Measurements from ENCODE around the gene TSR3.

The TSR3 gene

DNA sequence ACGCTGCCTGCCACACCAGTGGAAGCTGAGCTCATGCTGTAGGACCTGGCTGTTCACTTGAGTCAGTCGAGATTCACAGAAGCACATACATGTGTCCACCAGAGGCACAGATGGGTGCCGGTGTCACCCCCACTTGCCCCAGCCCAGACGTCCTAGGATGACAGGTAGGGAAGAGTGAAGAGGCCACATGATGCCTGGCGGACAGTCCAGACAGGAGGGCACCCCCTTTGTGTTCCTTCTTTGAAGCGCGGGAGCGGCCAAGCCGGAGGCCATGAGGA, 33.5 kb downstream of the TSR3 start:
- H3K4me3 Mint-ChIP-seq = no peak overlapping the region
- no peaks in the 10 kb centered on the region for H3K27me3 Mint-ChIP-seq (ENCODE audit: low read depth, poor library complexity)
- H3K36me3 Mint-ChIP-seq (ENCODE audit: low read depth) = peaks cover 59% of the 10 kb centered on the region
- no peaks in the 10 kb centered on the region for H3K9me3 Mint-ChIP-seq
- TF ChIP-seq, protein P1, sequence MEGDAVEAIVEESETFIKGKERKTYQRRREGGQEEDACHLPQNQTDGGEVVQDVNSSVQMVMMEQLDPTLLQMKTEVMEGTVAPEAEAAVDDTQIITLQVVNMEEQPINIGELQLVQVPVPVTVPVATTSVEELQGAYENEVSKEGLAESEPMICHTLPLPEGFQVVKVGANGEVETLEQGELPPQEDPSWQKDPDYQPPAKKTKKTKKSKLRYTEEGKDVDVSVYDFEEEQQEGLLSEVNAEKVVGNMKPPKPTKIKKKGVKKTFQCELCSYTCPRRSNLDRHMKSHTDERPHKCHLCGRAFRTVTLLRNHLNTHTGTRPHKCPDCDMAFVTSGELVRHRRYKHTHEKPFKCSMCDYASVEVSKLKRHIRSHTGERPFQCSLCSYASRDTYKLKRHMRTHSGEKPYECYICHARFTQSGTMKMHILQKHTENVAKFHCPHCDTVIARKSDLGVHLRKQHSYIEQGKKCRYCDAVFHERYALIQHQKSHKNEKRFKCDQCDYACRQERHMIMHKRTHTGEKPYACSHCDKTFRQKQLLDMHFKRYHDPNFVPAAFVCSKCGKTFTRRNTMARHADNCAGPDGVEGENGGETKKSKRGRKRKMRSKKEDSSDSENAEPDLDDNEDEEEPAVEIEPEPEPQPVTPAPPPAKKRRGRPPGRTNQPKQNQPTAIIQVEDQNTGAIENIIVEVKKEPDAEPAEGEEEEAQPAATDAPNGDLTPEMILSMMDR (IDR thresholded peaks at IDR 0.05) = no peak
- peaks cover under 1% of the 10 kb centered on the region for H3K4me1 Mint-ChIP-seq
- no peak for DNase-seq
- peak overlapping the region; percentile 71 for H3K27ac Mint-ChIP-seq

DNA sequence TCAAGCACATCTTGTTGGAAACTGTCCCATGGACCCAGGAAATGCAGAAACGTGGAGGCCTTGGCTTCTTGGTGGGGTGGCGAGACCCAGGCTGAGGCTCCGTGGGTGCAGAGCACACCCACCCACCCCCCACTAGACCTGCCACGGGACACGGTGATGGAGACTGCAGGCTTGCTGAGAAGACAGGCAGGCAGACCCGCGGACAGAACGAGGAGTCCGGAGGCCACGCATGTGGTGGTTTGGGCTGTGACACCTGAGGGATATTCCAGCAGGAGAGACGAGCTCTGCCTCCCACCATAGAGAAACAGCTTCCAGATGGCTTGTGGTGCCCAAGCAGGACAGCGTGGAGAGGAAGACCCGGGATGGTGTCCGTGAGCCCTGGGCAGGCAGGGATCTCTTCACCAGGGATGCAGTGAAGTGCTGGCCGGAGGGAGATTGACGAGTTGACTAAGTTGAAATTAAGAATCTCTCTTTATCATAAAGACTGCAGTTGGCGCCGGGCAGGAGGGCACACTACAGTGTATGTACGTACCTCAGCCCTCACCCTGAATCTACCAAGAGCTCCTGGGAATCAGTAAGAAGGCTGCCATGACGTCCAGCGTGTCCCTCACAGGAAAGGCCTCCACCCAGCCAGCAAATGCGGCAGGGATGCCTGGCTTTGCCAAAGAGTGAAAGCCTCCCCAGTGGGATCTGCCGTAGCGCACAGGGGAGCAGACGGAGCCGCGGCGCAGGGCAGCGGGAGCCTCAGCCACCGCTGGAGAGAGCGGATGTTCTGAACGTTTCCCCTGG, 34.0 kb downstream of the TSR3 start:
- TF ChIP-seq, protein P1 (IDR thresholded peaks at IDR 0.05) = no peak
- Mint-ChIP-seq H3K4me3 (no peak overlapping the region), H3K27ac (no peak overlapping the region), H3K36me3 (ENCODE audit: low read depth) (peaks cover 58% of the 10 kb centered on the region), H3K4me1 (peaks cover 6% of the 10 kb centered on the region), H3K9me3 (no peaks in the 10 kb centered on the region), H3K27me3 (ENCODE audit: low read depth, poor library complexity) (no peaks in the 10 kb centered on the region)
- DNase-seq = no peak

DNA sequence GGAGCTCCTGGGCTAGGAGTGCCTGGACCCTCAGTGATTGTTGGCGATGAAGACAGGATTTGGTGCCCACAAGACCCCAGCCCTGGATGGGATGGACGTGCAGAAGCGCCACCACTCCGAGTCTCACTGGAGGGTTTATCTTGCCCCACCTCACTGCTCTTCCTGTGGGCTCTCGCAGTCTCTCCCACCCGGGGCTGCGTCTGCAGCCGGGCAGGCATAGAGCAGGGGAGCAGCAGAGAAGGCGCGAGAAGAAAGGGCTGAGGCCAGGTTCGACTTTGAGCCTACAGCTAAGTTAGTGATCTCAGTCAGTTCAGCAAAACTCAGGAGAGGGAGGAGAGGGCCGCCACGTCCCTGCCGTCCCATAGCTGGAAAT, 35.7 kb downstream of the TSR3 start:
- DNase-seq = no peak
- peaks cover 58% of the 10 kb centered on the region for H3K36me3 Mint-ChIP-seq (ENCODE audit: low read depth)
- H3K4me1 Mint-ChIP-seq = peaks cover 17% of the 10 kb centered on the region
- no peaks in the 10 kb centered on the region for H3K9me3 Mint-ChIP-seq
- peak overlapping the region; percentile 22 for H3K27ac Mint-ChIP-seq
- no peak overlapping the region for H3K4me3 Mint-ChIP-seq
- H3K27me3 Mint-ChIP-seq (ENCODE audit: low read depth, poor library complexity) = no peaks in the 10 kb centered on the region
- TF ChIP-seq, protein P1 (IDR thresholded peaks at IDR 0.05) = no peak

DNA sequence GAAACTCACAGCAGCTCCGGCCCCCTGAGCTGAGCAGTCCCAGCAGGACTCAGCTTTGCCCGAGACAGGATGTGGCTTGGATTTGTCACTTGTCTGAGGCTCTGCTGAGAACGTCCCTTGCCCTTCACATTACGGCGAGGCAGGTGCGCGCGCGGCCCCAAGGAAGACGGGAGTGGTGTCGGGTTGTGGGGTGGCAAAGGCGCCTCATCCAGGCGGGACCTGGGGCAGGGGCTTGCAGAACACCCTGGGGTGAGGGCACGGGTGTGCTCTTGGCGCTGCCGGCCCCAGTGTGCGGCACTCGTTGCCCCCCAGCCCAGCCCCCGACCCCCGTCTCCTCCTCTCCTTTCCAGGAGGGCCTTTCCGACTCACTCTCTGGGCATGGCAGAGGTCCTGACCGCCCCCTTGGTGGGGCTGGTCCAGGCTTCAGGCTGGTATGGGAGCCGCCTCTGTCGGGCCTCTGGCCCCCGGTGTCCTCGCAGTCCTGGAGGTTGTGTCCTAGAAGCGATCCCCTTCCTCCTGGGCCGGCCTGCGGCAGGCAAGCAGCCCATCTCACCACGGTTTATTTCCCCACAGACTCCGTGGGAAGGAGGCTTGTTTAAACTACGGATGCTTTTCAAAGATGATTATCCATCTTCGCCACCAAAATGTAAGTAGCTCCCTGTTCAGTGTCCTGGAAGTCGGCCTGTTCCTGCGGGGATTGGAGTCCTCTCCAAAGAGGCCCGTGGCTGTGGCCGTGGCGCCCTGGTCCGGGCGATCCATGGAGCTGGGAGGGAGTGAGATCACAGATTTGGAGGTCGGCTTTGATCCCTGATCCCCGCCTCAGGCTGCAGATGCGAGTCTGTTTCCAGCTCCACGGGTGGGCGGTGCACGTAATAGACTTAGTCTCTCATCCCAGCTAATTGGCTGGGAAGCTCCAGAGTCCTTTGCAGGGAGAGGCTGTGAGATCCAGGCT, 36.3 kb downstream of the TSR3 start:
- Mint-ChIP-seq H3K27ac (peak overlapping the region; percentile 22), H3K4me1 (peaks cover 24% of the 10 kb centered on the region), H3K27me3 (ENCODE audit: low read depth, poor library complexity) (no peaks in the 10 kb centered on the region), H3K4me3 (no peak overlapping the region), H3K36me3 (ENCODE audit: low read depth) (peaks cover 56% of the 10 kb centered on the region), H3K9me3 (no peaks in the 10 kb centered on the region)
- no peak for DNase-seq
- TF ChIP-seq, protein P1 (IDR thresholded peaks at IDR 0.05) = no peak

DNA sequence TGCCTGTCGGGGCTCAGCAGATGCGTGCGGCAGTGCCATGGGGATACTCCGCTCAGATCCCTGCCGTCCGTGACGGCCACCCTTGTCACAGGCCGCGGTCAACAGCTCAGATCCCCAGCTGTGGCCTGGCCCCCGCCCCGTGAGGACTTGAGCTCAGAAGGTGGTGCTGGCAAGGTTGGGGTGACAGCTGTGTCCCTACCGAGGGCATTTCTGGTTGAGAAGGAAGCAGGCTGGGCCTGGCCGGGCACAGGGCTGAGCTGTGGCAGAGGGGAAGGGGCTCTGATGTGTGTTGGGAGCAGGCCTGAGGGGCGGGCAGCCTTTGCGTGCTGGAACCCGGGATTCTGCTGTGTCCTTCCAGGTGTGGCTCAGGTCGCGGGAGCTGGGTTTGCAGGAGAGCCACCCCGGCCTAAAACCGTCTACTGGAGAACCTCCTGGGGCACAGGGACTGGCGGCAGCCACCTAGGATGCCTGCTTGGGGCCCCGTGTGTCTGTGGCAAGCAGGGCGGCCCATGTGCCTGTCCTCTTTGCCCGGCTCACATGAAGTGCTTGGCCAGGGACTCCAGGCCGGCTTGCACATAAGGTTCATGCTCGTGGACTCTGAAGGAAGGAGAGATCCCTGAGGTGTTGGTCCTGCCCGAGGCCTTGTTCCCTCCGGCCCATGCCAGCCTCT, 37.1 kb downstream of the TSR3 start:
- Mint-ChIP-seq H3K27me3 (ENCODE audit: low read depth, poor library complexity) (no peaks in the 10 kb centered on the region), H3K9me3 (no peaks in the 10 kb centered on the region), H3K27ac (no peak overlapping the region), H3K36me3 (ENCODE audit: low read depth) (peaks cover 48% of the 10 kb centered on the region), H3K4me3 (no peak overlapping the region), H3K4me1 (peaks cover 28% of the 10 kb centered on the region)
- TF ChIP-seq, protein P1 (IDR thresholded peaks at IDR 0.05) = no peak
- no peak for DNase-seq
